GM18861 (cell line): ENCODE data around the gene CTBP2.
A peak's percentile ranks its signal among the peaks of the same experiment; 100 is the strongest.

Experiments used
- ATAC-seq: cut with Tn5 transposase; IDR thresholded peaks from one replicate; pipeline ENCODE4 v1.9.1; 2021; ENCODE audit not compliant: unreplicated experiment

The CTBP2 gene

DNA sequence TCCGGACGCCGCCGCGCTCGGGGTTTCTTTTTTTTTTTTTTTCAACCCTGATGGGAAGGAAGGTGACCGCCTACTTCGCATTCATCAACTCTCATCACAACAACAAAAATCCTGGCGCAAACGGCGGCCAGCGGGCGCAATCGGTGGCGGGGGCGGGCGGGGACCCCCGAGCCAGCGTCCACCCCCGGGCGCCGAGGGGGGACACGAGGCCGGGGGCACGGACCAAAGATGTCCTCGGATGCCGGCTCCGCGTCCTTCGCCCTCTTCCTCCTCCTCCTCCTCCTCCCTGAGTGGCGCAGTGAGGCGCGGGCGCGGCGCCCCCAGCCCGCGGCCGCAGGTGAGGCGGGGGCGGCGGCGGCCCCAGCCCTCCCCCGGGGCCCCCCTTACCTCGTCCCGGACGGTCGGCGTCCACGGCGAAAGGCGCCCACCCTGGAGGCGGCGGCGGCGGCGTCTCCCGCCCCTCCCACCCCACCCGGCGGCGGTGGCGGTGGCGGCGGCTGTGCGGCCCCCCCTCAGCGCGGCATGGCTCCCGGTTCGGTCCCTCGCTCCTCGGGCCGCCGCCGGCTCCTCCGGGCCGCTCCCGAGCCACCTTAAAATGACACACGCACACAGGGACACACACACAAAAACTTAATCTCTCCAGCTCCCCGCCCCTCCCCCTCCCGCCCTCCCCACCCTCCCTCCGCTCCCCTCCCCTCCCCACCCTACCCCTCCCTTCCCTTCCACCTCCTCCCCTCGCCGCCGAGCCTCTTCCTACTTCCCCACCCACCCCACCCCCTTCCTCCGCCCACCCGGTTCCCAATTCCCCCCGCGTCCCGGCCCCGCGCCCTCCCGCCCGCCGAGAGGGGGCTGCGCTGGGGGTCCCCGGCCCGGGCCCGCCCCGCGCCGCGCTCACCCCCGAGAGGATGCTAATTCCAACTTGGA, at the start of gene CTBP2:
Gene CTBP2 (minus strand): TSS at position 632 of the 924 bp plus-strand sequence.
- ATAC-seq, result no peak

DNA sequence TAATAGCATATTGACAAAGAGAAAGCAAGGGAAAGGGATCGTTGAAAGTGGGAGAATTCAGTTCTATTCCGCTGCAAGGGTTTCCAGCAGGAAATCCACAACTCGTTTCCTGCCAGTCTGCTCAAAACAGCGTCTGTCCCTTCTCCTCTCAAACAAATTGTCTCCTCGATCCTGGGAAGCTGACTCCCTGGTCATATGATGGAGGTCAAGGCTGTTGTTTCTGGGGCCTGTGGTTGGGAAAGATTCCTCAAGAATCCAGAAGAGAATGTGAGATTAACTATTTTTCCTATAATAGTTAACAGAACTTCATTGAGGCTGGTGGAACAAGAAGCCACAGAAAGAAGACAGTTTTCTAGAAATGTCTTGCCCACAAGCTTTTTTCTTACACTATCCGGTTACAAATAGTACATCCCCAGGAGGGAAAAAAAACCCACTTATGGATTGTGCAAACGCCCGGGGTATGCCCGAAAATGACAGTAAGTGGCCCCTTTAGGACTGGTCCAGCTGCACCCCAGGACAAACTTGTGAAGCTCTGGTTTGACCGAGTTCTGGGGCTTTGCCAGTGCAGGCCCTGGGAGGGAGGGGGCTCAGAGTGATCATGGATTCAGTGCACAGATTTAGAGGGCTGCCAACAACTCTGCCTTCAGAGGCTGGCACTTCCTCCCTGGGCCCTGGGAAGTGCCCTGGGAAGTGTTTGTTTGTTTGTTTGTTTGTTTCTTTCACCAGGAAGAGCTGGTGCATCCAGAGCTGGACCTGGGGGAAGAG, 49.4 kb upstream of the CTBP2 start:
- ATAC-seq, result no peak

DNA sequence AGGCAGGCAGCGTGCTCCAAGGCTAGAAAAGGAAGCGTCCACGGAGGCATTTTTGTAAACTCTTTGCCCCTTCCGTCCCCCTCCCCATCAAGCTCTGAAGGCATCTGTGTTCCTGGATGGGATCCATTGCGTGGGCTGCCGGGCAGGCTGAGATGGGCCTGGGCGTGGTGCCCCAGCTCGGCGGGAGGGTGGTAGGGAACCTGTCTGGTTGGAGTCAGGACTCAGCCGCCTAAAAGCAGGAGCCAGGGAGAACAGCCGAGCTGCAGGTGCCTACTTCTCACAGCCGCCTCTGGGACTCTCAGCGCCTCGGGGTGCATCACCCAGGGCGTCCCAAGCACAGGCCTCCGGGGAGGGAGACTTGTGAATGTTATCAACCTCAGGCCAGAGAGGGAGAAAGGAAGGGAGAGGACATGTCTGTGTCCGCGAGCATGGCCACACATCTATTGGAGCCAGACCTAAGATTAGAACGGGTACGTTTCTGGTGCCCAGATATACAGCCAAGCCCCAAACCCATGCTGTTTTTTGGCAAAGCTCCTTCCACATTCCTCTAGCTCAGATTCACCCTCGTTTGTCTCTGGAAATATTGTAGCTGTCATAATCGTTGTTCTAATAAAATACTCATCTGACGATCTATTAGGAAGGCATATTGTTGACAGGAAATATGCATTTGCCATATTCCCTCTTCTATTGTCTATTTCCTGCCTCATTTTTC, 48.6 kb upstream of the CTBP2 start:
- ATAC-seq, result no peak

DNA sequence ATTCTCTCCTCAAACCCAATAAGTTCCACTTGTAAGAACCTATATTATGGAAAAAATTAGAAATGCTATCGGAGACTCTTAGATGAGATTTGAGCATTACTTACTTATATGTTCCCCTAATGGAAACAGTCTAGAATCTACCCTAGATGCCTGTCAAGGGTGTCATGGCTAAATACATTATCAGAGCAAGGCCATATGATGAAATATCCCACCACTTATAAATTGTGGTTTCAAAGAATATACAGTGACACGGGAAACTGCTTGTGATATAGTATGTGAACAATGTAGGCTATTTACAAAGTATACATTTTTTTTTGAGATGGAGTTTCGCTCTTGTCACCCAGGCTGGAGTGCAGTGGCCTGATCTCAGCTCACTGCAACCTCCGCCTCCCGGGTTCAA, 46.3 kb upstream of the CTBP2 start:
- no peak for ATAC-seq

DNA sequence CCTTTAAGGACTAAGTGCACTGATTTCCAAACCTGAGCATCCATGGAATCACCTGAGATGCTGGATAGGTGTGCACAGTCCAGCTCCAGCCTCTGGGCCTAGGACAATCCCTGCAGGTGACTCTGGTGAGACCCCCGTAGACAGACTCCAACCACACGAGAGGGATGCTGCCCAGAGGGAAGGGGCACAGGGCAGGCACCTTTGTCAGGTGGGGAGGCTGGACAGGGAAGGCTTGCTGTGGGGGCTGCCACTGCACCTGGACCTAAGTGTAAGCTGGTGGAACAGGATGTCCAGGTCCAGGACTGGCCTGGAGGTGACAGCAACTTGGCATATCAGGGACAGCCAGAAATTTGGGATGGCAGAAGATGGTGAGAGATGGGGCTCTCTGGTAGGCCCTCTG, 45.1 kb upstream of the CTBP2 start:
- no peak for ATAC-seq

DNA sequence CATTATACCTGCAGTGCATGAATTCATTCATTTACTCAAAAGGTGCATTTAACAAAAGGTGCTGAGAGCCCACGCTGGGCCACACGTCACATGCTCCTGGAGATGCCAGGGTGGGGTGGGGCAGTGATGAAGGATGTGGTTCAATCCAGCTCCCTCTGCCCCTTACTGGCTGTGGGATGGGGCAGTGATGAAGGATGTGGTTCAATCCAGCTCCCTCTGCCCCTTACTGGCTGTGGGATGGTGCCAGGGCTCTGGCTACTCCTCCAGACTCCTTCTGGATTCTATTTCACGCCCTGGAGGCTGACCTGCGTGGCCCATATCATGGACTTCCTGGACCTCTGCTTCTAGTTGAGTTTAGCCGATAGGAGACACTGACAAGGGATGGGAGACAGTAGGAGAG, 44.0 kb upstream of the CTBP2 start:
- ATAC-seq, result no peak

DNA sequence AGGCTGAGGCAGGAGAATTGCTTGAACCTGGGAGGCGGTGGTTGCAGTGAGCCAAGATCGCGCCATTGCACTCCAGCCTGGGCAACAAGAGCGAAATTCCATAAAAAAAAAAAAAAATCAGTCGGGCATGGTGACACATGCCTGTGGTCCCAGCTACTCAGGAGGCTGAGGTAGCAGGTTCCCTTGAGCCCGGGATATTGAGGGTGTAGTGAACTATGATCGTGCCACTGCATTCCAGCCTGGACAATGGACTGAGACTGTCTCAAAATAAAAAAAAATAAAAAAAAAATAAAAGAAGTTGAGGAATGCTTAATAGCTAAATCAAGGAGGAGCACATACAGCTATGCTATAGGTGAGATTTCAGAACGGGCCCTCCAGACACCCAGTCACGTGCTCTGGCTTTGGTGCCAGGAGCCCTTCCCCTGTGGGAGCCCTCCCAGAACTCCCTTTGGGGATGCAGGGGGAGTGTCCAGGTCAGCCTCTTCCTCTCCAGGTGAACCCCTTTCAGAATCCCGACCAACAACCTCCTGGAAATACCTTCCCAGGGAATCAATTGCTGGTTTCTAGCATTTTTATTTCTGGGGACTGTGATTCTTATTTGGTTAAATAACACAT, 42.9 kb upstream of the CTBP2 start:
- ATAC-seq, result no peak

DNA sequence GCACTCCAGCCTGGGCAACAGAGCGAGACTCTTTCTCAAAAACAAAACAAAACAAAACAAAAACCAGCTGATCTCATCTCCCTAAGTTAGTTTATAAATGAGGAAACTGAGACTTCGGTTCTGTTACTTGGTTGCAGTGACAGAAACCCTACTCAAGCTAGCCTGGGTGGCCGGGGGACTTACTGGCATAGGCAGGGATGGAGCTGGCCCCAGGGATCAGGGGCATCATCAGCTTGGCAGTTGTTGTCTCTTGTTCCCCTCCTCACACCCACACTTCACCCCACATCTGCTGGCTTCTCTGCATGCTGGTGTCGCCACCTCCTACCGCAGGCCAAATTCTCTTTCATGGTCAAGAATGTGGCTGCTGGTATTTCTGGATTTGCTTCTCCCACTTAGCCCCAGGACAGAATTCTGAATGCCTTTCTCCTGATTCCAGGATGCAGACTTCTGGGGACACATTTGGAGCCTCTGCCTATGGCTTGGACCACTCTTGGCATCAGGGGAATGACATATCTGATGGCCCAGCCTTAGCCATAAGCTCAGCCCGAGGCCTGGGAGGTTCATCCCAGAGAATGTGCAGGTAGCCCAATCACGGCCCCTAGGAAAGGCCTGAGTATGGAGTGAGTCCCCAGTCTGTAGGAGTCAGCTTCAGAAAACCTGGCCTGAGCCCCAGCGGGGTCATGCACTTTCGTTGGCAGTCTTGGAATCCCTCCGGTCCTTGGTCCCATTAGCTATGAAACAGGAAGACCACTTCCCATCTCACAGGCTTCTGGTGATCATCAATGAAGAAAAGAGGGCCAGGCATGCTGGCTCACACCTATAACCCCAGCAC, 41.6 kb upstream of the CTBP2 start:
- ATAC-seq, result no peak

DNA sequence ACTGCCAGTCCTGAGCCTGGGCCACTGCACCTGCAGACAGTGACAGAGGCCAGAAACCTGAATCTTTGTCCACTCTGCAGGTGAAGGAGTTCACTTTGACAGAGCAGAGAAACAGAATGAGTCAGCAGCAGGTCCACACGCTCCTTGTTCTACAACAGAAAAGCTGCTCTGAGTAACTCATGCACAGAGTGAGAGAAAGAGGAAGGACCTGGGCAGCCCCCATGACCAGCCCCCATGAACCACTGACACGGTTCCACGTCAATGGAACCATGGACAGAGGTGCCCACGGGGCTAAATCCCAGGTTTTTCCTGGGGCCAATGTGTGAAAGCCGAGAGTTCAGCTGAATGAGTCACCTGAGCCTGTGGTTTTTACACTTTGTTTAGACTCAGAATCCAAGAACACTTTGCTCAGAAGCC, 40.8 kb upstream of the CTBP2 start:
- ATAC-seq, result peak; percentile 79

DNA sequence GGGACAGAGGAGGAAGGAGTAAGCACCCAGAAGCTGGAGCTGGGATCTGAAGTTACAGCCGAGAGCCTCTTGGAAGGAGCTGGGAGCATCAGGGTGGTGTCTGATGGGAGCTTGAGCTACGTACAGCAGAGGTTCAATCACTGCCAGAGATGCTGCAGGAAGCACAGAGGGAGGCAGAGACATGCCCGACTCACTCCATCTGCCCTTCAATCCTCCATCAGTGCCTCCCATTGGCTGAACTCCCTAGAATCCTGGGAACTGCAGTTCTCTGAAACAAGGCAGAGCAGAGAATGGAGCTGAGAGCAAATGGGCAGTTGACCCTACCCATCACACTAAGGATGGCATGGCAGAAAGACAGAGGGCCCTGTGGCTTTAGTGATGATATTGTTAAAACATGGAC, 40.0 kb upstream of the CTBP2 start:
- ATAC-seq, result no peak

DNA sequence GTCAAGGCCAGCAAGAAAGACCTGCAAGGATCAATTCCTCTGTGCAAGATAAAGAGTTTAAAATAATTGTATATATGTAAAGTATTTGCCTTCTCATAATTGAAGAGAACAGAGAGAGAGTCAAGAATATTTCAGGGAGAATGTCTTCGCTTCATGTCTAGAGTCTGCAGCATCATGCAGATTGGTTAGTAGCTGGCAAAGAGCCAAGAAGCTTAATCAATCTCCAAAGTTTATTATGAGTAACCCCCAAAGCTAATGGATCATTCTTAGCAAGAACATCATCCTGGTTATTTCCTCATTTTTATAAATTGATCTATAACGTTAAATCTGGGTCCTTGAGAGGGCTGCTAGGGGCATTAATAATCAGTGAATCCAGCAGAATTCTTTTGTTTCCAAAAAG, 38.9 kb upstream of the CTBP2 start:
- ATAC-seq, result no peak

DNA sequence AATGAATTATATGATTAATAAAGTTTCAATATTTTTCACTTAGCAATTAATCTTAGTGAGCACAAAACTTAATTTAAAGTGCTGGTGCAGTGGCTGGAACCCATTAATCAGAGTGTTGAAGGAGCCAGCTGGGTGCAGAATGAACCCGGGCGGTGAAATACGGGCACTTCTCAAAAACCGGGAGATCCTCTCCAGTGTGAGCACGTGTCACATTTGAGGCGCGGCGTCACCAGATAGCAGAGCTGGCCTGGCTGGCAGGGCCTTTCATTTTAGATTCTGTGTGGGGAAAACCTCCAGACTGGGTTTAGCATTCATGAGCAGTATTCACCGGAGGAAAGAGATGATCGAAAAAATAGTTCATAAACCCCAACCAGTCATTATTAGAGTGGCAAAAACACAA, 34.5 kb upstream of the CTBP2 start:
- no peak for ATAC-seq

DNA sequence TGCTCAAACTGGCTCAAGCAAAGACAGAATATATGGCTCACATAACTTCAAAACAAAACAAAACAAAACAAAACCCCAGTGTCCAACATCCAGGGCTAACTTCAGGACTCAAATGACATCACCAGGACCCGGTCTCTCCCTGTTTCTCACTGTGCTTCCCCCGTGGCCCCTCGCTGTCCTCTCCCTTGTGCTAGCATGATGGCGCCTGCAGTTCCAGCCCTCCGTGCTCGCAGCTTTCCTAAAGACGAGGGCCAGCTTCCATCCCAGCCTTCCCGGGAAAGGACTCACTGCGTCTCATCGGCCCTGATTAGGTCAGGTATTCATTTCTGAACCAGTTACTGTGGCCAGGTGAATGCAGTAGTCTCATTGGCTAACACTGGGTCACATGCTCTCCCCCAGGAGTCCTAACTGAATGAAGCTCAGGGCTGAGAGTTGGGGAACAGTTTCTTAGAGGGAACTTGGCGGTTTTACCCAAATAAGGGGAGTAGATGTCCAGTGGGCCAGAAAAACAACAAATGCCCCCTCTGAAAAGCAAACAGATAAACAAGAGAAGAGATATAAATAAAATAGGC, 33.0 kb upstream of the CTBP2 start:
- no peak for ATAC-seq

DNA sequence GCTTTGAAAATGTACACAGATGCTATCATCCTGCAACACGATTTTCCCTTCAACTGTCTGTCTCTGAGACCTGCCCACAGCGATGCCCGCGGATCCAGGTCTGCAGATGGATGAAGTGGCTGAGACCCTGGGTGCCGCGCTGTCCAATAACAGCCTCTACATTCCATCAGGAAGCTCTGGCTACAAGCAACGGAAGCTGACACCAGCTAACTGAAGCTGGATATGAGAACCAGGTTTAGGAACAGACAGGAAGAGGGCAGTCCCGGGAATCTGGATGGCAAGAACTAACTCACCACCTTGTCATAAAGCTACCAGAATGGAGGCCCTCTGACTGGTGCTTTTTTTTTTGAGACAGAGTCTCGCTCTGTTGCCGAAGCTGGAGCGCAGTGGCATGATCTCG, 32.3 kb upstream of the CTBP2 start:
- ATAC-seq, result no peak

DNA sequence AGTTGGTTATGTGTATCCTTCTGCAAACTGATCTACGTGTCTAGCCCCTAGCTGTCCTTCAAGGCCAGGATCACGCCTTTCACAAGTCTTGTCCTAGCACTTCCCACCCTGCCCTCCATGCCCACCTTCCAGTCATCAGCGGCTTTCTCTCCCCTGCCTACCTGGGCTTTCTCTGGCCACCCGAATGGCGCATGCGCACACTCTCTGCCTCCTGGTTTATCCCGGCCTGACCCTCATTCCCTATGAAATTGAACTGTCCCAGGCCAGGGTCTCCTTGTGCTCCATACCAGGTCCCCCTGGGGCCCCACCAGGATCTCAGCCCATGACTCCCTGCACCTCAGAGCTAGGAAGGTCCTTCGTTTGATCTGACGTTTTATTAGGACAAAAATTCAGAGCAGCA, 31.6 kb upstream of the CTBP2 start:
- ATAC-seq, result no peak

DNA sequence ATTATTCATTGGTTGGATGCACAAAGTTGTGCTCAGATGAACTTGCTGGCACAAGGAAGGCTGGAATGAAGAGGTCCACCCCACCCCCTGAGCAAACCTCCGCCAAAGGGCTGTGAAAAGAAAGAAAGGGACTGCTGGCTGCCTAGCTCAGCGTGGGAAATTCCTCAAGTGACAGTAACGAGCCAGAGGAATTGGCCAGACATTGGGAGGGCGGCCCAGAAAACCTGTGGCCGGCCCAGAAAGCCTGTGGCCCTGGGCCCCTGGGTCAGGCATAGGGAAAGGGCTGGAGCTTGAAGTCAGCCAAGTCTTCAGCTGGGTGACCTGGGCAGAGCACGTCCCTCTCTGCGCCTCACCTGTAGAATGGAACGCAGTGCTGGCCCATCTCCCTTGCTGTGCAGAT, 30.6 kb upstream of the CTBP2 start:
- ATAC-seq, result no peak

DNA sequence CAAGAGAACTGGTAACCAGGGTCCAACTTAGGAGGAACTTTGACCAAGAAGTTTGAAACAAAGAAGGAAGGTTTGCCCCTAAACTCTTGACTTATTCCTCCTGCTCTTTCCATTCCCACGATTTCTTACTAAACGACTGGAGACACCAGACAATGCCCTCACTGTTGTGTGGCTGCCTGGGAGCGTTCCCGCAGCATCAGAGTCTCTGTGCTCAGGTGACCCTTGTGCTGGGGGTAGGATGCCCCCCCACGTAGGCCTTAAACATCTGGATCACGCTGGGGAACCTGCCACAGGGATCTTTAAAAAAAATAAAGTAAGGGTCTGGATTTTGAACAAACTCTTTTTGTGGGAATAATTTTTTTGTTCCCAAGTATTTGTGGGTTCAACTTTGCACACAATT, 30.1 kb upstream of the CTBP2 start:
- no peak for ATAC-seq

DNA sequence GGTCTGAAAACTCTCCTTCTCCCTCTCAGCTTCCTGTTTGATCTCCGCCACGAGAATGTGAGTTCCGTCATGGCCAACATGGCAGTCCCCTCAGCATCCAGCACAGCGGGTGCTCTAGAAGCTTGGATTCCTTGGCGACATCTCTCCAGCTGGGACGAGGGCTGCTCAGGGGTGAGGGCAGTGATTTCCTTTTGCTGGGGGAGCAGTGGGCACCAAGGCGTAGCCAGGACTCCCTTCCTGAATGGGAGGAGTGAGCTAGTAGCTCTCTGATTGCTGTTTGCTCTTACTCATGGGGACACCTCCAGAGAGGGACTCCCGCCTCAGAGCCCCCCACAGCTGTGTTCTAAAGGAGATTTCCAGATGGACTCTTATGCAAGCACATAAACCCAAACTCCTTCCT, 28.8 kb upstream of the CTBP2 start:
- no peak for ATAC-seq

DNA sequence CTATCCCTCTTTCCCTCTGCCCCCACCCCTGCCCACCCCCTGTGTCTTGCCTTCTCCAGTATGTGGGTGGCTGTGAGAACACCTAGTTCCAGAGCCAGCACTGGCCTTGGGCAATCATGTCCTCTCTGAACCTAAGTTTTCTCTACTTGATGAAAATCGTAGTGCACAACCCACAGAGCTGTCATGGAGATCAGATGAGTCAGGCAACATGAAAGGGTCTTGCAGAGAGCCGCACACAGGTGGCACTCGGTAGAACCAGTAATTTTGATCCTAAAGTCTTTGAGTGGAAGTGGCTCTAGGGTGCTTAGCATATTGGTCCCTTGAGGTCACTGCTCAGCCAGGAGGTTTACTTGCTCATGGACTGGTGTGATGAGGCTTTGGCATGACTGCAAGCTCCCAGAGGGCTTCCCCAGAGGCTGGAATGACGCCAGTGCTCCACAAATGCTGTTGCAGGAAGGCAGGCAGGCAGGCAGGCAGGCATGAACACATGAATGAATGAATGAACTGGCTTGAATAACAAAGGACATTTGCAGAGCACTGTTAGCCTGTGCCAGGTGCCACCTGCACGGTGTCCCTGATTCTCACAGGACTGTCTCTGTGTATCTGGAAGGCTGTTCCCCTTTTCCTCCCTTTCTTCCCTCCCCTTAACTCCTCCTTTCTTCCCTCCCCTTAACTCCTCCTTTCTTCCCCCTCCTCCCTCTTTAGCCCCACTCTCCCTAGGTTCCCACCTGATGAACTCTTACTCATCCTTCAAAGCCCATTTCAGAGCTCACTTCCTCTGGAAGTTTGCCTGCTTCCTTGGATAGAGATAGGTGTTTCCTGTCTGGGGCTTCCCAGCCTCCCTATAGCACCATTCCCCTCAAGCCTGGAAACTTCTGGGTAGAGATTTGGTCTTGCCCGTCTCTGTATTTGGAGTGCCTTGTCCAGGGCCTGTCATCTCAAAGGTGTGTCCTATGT, 27.2 kb upstream of the CTBP2 start:
- no peak for ATAC-seq
